Sigmoid colon (tissue), 3 donors: Measurements from ENCODE around the gene UCHL1.

Source experiments
- CTCF ChIP-seq, 4 experiments: fragments of 450-650 bp in 3 of 4; fragments of 200-600 bp in 1 of 4; IDR thresholded peaks; one replicate each; pipeline ENCODE4 v1.5.1; 2016 to 2019; ENCODE audit warnings: antibody characterized with exemption in 4 of 4, mild to moderate bottlenecking in 3 of 4, moderate library complexity in 2 of 4
- POLR2A ChIP-seq, 2 donors: fragments of 450-650 bp; IDR thresholded peaks; one replicate each; pipeline ENCODE4 v1.6.1; 2016; ENCODE audit warnings: antibody characterized with exemption in 2 of 2, mild to moderate bottlenecking in 2 of 2, moderate library complexity in 2 of 2

GRCh38 chr4:41280010-41280409, 23.3 kb downstream of the UCHL1 start:
- no peak for TF ChIP-seq POLR2A (IDR thresholded peaks at IDR 0.05)
- no peak for TF ChIP-seq CTCF (IDR thresholded peaks at IDR 0.05)
